SK-N-SH (cell line): ENCODE results near the gene RARG. TPM values are rescaled to one million over a fixed set of nuclear protein-coding genes. Genes with fewer than 3 reads are reported as not detected.

Experiments
- CTCF ChIA-PET: fragments of 300-600, 350-600 bp; formaldehyde crosslinking; extraction: SDS; loops from one replicate; lab custom pipeline; 2021; lab: Yijun Ruan, JAX
- POLR2A ChIA-PET: fragments of 350-600 bp; sonication (Branson Sonifier 250); formaldehyde crosslinking; extraction: SDS; loops from one replicate; lab custom pipeline; 2020; ENCODE audit warnings: antibody characterized with exemption, inconsistent platforms; lab: Yijun Ruan, JAX
- DNase-seq: peaks from one replicate; pipeline ENCODE4 v3.0.0; 2012
- H2AFZ ChIP-seq: fragments of 200-600 bp; sonication (generic); 2 replicates; pipeline ENCODE4 v1.8.1; 2016; ENCODE audit warnings: antibody characterized with exemption, mild to moderate bottlenecking, low read depth
- H3F3A ChIP-seq: fragments of 200-600 bp; sonication (generic); replicated peaks from 2 replicates; pipeline ENCODE3; 2016; ENCODE audit warnings: antibody characterized with exemption, mild to moderate bottlenecking; ENCODE audit not compliant: insufficient read depth
- H3K27ac ChIP-seq, 2 experiments: fragments of 200-500 bp in 1 of 2; fragments of 200-600 bp in 1 of 2; sonication (Bioruptor generic) in 1 of 2; sonication (generic), shearing (Covaris generic) in 1 of 2; 2 replicates each; pipeline versions ENCODE4 v1.5.1 to v1.6.1; 2014 to 2016; ENCODE audit warnings: low read depth in 2 of 2, inconsistent platforms in 1 of 2, low read length in 1 of 2, mild to moderate bottlenecking in 1 of 2, mixed read lengths in 1 of 2
- H3K27me3 ChIP-seq: fragments of 200-600 bp; sonication (generic), shearing (Covaris generic); 2 replicates; pipeline ENCODE4 v1.6.1; 2016; ENCODE audit warnings: mixed run types; ENCODE audit not compliant: insufficient read depth
- H3K36me3 ChIP-seq, 2 experiments: fragments of 200-500 bp in 1 of 2; fragments of 200-600 bp in 1 of 2; sonication (Bioruptor generic) in 1 of 2; sonication (generic) in 1 of 2; replicated peaks in 1 of 2; 2 replicates each; pipeline versions ENCODE3 to v1.5.1; 2014 to 2016; ENCODE audit warnings: low read length in 1 of 2, mild to moderate bottlenecking in 1 of 2; ENCODE audit not compliant: insufficient read depth in 2 of 2, control insufficient read depth in 1 of 2
- H3K4me1 ChIP-seq, 2 experiments: fragments of 200-500 bp in 1 of 2; fragments of 200-600 bp in 1 of 2; sonication (Bioruptor generic) in 1 of 2; sonication (generic), shearing (Covaris generic) in 1 of 2; 2 replicates each; pipeline versions ENCODE4 v1.5.1 to v1.6.1; 2014 to 2016; ENCODE audit warnings: low read depth in 1 of 2, low read length in 1 of 2, mixed run types in 1 of 2; ENCODE audit not compliant: insufficient read depth in 2 of 2, control insufficient read depth in 1 of 2
- H3K4me2 ChIP-seq: fragments of 200-600 bp; sonication (generic), shearing (Covaris generic); 2 replicates; pipeline ENCODE4 v1.6.1; 2017; ENCODE audit warnings: mixed run types
- H3K4me3 ChIP-seq, 2 experiments: fragments of 200-500 bp in 1 of 2; fragments of 200-600 bp in 1 of 2; sonication (Bioruptor generic) in 1 of 2; sonication (generic), shearing (Covaris generic) in 1 of 2; 2 replicates each; pipeline versions ENCODE4 v1.5.1 to v1.8.1; 2014 to 2016; ENCODE audit warnings: low read depth in 2 of 2, inconsistent platforms in 1 of 2, low read length in 1 of 2, mild to moderate bottlenecking in 1 of 2, mixed read lengths in 1 of 2, moderate library complexity in 1 of 2
- H3K79me2 ChIP-seq: fragments of 200-600 bp; sonication (generic); 2 replicates; pipeline ENCODE4 v1.8.1; 2017; ENCODE audit warnings: mild to moderate bottlenecking; ENCODE audit not compliant: insufficient read depth
- H3K9ac ChIP-seq: fragments of 200-600 bp; sonication (generic); 2 replicates; pipeline ENCODE4 v1.6.1; 2017; ENCODE audit warnings: mixed run types
- H3K9me2 ChIP-seq: fragments of 200-600 bp; sonication (generic); 2 replicates; pipeline ENCODE4 v1.6.1; 2017; ENCODE audit warnings: mixed run types
- H3K9me3 ChIP-seq: fragments of 200-600 bp; sonication (generic); 2 replicates; pipeline ENCODE4 v1.6.1; 2017; ENCODE audit warnings: mixed run types, mild to moderate bottlenecking, moderate library complexity
- H4K20me1 ChIP-seq: fragments of 200-600 bp; sonication (generic); 2 replicates; pipeline ENCODE4 v1.6.1; 2017; ENCODE audit warnings: mild to moderate bottlenecking, mixed run types; ENCODE audit not compliant: insufficient read depth
- CHD2 ChIP-seq: fragments of 150-350 bp; IDR thresholded peaks from 2 replicates; pipeline ENCODE4 v1.6.1; 2018; ENCODE audit warnings: low read length; ENCODE audit not compliant: partially characterized antibody
- ELF1 ChIP-seq: IDR thresholded peaks from 2 replicates; pipeline ENCODE4 v1.4.0; 2012
- EZH2phosphoT487 ChIP-seq: fragments of 200-600 bp; sonication (generic); IDR thresholded peaks from 2 replicates; pipeline ENCODE4 v1.6.1; 2017; ENCODE audit warnings: low read depth, mixed run types, mild to moderate bottlenecking, antibody characterized with exemption, moderate library complexity, borderline replicate concordance
- FOSL2 ChIP-seq: IDR thresholded peaks from 2 replicates; pipeline ENCODE4 v1.4.0; 2012; ENCODE audit warnings: low read depth, mild to moderate bottlenecking, moderate library complexity, borderline replicate concordance
- FOXJ3 ChIP-seq: sonication (generic); formaldehyde crosslinking; IDR thresholded peaks from 2 replicates; pipeline ENCODE4 v1.5.1; 2020; ENCODE audit warnings: mild to moderate bottlenecking, missing genetic modification reagents
- FOXM1 ChIP-seq: IDR thresholded peaks from 2 replicates; pipeline ENCODE4 v1.4.0; 2012; ENCODE audit warnings: low read depth, mild to moderate bottlenecking
- GABPA ChIP-seq: IDR thresholded peaks from 2 replicates; pipeline ENCODE4 v1.4.0; 2012; ENCODE audit warnings: low read depth, mild to moderate bottlenecking
- JUND ChIP-seq: IDR thresholded peaks from 2 replicates; pipeline ENCODE4 v1.4.0; 2012
- MXI1 ChIP-seq: IDR thresholded peaks from 2 replicates; pipeline ENCODE4 v1.6.1; 2012; ENCODE audit warnings: mild to moderate bottlenecking, low read depth, low read length, improper control_type of control experiment
- NFIC ChIP-seq: IDR thresholded peaks from 2 replicates; pipeline ENCODE4 v1.4.0; 2012; ENCODE audit warnings: borderline replicate concordance
- POLR2AphosphoS5 ChIP-seq: IDR thresholded peaks from 2 replicates; pipeline ENCODE4 v1.6.1; 2012; ENCODE audit warnings: low read depth, low read length
- RAD21 ChIP-seq: IDR thresholded peaks from 2 replicates; pipeline ENCODE4 v1.6.1; 2012; ENCODE audit warnings: mild to moderate bottlenecking, low read length
- RCOR1 ChIP-seq: fragments of 150-350 bp; IDR thresholded peaks from 2 replicates; pipeline ENCODE4 v1.6.1; 2017; ENCODE audit warnings: antibody characterized with exemption, low read length
- RXRA ChIP-seq: IDR thresholded peaks from 2 replicates; pipeline ENCODE4 v1.4.0; 2012; ENCODE audit warnings: low read depth, mild to moderate bottlenecking, borderline replicate concordance
- TAF1 ChIP-seq: IDR thresholded peaks from 2 replicates; pipeline ENCODE4 v1.6.1; 2012; ENCODE audit warnings: low read depth, mild to moderate bottlenecking, low read length, moderate library complexity, borderline replicate concordance
- TCF12 ChIP-seq: IDR thresholded peaks from 2 replicates; pipeline ENCODE4 v1.4.0; 2012
- TEAD4 ChIP-seq: IDR thresholded peaks from 2 replicates; pipeline ENCODE4 v1.4.0; 2012; ENCODE audit warnings: mild to moderate bottlenecking, borderline replicate concordance; ENCODE audit not compliant: insufficient read depth
- WGBS: methylation state at CpG from one replicate; pipeline ENCODE4 v1.1.6; 2017; ENCODE audit warnings: low lambda C conversion rate; 5-methylcytosine and 5-hydroxymethylcytosine counted together
- polyA plus RNA-seq, 3 experiments: library from polyadenylated mRNA; depleted of rRNA; stranded (reverse); fragments of >200 nt; gene quantifications; 2 replicates each; pipeline ENCODE4 v1.2.3, GENCODE V29; 2012
- TF ChIP-seq, protein P1 (sequence below): IDR thresholded peaks from 2 replicates; pipeline ENCODE4 v1.6.1; 2012; ENCODE audit warnings: mild to moderate bottlenecking, low read depth, low read length, moderate library complexity
- TF ChIP-seq, protein P2 (sequence below): fragments of 150-350 bp; IDR thresholded peaks from 2 replicates; pipeline ENCODE4 v1.6.1; 2017; ENCODE audit warnings: antibody characterized with exemption, low read length, low read depth, borderline replicate concordance
- TF ChIP-seq, protein P3 (sequence below): IDR thresholded peaks from 2 replicates; pipeline ENCODE4 v1.4.0; 2012; ENCODE audit warnings: low read depth, borderline replicate concordance
- TF ChIP-seq, protein P4 (sequence below): IDR thresholded peaks from 2 replicates; pipeline ENCODE4; 2012
- TF ChIP-seq, protein P5 (sequence below): IDR thresholded peaks from 2 replicates; pipeline ENCODE4 v1.4.0; 2012; ENCODE audit warnings: low read depth, borderline replicate concordance
- TF ChIP-seq, protein P6 (sequence below): IDR thresholded peaks from 2 replicates; pipeline ENCODE4 v1.4.0; 2012; ENCODE audit warnings: low read depth

The RARG gene
- polyA plus RNA-seq, 1 of the 3 experiments (the other 2 are of a cell fraction), result 36.6 TPM

DNA sequence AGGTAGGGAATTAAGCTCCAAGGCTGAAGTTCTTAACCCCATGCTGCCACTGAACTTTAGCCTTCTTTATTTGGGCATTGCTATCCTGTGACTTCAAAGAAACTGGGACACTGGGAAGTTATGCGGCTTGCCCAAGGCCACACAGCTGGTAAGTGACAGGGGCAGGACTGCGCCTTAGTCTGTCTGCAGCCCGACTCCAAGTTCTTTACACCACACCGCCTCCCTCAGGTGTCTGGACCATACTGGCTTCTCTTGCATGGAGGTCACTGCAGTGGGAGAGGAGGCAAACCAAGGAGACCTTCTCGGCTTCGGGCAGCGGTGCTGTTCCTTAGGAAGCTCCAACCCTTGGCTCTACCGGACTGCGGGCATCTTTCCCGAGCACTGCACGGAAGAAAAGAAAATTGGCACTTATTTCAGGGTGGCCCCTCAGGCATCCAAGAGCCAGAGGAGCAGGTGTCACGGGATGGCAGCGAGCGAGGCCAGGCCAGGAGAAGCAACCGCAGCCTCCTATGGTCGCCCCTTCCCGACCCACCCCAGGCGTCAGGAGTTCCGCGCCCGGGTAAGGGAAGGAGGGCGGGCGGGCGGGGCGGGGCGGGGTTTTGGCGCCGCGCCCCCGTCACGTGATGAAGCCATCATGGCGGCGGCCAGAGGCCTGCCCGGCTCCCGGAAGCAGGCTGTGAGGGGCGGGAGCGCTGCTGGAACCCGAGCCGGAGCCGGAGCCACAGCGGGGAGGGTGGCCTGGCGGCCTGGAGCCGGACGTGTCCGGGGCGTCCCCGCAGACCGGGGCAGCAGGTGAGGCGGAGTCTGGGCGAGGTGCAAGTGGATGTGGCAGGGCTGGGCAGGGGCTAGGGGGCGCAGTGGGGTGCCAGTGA is 19.7 kb upstream of the RARG start:
- DNase-seq, result peak; percentile 97
- H3K27ac ChIP-seq, result peak overlapping the region; percentile 57 to 84; a peak in 3 of 4 replicates
- peak overlapping the region; percentile 66 to 91 for H3K4me3 ChIP-seq
- H4K20me1 ChIP-seq, result no peaks in the 10 kb centered on the region
- no peaks in the 10 kb centered on the region for H3K27me3 ChIP-seq
- CTCF ChIA-PET, result interaction anchor here (0.6 to 5.1 kb wide), 23 partner anchors 9 to 257 kb away, joined by 3 to 141 read pairs (median 4); partner anchors contain the start of genes ESPL1 and MYG1
- peak overlapping the region; percentile 98 for H2AFZ ChIP-seq
- H3K9me3 ChIP-seq, result no peaks in the 10 kb centered on the region
- H3K36me3 ChIP-seq, result peaks cover 5 to 11% of the 10 kb centered on the region in 2 experiments
- no peaks in the 10 kb centered on the region for H3K9me2 ChIP-seq
- H3F3A ChIP-seq, result no peaks in the 10 kb centered on the region
- peak overlapping the region; percentile 83 for H3K9ac ChIP-seq
- POLR2A ChIA-PET, result interaction anchor here (0.8 to 2.7 kb wide), 4 partner anchors 17 to 38 kb away, joined by 3 to 16 read pairs (median 4); no protein-coding TSS in a partner anchor
- peaks cover 30% of the 10 kb centered on the region for H3K79me2 ChIP-seq
- peak overlapping the region; percentile 97 for H3K4me2 ChIP-seq
- WGBS, result 5% methylated on average over 21 of the region's 51 CpGs
- peaks cover 0 to 16% of the 10 kb centered on the region in 2 experiments; a peak in 1 of 4 replicates for H3K4me1 ChIP-seq
- TF ChIP-seq FOSL2 (no peak), TAF1 (peak; percentile 57; the same call in 1 of the 2 replicates), POLR2AphosphoS5 (peak; percentile 72), FOXJ3 (CRISPR knock-in tag) (no peak), MXI1 (no peak; the same call in none of the 2 replicates), JUND (no peak), RCOR1 (no peak), FOXM1 (no peak), TCF12 (no peak), NFIC (no peak; the same call in 1 of the 2 replicates), RXRA (no peak), ELF1 (peak; percentile 90), TEAD4 (no peak), RAD21 (peak; percentile 81), CHD2 (peak; percentile 37), EZH2phosphoT487 (no peak), GABPA (peak; percentile 58)
- TF ChIP-seq, protein P1, sequence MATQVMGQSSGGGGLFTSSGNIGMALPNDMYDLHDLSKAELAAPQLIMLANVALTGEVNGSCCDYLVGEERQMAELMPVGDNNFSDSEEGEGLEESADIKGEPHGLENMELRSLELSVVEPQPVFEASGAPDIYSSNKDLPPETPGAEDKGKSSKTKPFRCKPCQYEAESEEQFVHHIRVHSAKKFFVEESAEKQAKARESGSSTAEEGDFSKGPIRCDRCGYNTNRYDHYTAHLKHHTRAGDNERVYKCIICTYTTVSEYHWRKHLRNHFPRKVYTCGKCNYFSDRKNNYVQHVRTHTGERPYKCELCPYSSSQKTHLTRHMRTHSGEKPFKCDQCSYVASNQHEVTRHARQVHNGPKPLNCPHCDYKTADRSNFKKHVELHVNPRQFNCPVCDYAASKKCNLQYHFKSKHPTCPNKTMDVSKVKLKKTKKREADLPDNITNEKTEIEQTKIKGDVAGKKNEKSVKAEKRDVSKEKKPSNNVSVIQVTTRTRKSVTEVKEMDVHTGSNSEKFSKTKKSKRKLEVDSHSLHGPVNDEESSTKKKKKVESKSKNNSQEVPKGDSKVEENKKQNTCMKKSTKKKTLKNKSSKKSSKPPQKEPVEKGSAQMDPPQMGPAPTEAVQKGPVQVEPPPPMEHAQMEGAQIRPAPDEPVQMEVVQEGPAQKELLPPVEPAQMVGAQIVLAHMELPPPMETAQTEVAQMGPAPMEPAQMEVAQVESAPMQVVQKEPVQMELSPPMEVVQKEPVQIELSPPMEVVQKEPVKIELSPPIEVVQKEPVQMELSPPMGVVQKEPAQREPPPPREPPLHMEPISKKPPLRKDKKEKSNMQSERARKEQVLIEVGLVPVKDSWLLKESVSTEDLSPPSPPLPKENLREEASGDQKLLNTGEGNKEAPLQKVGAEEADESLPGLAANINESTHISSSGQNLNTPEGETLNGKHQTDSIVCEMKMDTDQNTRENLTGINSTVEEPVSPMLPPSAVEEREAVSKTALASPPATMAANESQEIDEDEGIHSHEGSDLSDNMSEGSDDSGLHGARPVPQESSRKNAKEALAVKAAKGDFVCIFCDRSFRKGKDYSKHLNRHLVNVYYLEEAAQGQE, result no peak
- TF ChIP-seq, protein P2, sequence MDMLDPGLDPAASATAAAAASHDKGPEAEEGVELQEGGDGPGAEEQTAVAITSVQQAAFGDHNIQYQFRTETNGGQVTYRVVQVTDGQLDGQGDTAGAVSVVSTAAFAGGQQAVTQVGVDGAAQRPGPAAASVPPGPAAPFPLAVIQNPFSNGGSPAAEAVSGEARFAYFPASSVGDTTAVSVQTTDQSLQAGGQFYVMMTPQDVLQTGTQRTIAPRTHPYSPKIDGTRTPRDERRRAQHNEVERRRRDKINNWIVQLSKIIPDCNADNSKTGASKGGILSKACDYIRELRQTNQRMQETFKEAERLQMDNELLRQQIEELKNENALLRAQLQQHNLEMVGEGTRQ, result peak; percentile 58
- TF ChIP-seq, protein P3, sequence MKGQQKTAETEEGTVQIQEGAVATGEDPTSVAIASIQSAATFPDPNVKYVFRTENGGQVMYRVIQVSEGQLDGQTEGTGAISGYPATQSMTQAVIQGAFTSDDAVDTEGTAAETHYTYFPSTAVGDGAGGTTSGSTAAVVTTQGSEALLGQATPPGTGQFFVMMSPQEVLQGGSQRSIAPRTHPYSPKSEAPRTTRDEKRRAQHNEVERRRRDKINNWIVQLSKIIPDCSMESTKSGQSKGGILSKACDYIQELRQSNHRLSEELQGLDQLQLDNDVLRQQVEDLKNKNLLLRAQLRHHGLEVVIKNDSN, result peak; percentile 92
- TF ChIP-seq, protein P4, sequence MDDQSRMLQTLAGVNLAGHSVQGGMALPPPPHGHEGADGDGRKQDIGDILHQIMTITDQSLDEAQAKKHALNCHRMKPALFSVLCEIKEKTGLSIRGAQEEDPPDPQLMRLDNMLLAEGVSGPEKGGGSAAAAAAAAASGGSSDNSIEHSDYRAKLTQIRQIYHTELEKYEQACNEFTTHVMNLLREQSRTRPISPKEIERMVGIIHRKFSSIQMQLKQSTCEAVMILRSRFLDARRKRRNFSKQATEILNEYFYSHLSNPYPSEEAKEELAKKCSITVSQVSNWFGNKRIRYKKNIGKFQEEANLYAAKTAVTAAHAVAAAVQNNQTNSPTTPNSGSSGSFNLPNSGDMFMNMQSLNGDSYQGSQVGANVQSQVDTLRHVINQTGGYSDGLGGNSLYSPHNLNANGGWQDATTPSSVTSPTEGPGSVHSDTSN, result no peak
- TF ChIP-seq, protein P5, sequence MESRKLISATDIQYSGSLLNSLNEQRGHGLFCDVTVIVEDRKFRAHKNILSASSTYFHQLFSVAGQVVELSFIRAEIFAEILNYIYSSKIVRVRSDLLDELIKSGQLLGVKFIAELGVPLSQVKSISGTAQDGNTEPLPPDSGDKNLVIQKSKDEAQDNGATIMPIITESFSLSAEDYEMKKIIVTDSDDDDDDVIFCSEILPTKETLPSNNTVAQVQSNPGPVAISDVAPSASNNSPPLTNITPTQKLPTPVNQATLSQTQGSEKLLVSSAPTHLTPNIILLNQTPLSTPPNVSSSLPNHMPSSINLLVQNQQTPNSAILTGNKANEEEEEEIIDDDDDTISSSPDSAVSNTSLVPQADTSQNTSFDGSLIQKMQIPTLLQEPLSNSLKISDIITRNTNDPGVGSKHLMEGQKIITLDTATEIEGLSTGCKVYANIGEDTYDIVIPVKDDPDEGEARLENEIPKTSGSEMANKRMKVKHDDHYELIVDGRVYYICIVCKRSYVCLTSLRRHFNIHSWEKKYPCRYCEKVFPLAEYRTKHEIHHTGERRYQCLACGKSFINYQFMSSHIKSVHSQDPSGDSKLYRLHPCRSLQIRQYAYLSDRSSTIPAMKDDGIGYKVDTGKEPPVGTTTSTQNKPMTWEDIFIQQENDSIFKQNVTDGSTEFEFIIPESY, result no peak
- TF ChIP-seq, protein P6, sequence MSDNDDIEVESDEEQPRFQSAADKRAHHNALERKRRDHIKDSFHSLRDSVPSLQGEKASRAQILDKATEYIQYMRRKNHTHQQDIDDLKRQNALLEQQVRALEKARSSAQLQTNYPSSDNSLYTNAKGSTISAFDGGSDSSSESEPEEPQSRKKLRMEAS, result peak; percentile 23; the same call in 1 of the 2 replicates
